HTR-8/SVneo (cell line): ENCODE results near the gene C5orf22.
"Not testable (repeated sequence)": the region's sequence is repeated elsewhere in the genome, so short reads cannot be mapped to it uniquely, and the experiment has no call there.

Experiments
- DNase-seq: peaks from one replicate; pipeline ENCODE4 v3.0.0; 2011; ENCODE audit warnings: low spot score, mixed read lengths; ENCODE audit not compliant: insufficient read length
- FAIRE-seq: peaks from 2 replicates; lab custom pipeline; 2011; peaks lifted over from hg19 to GRCh38; lab: Jason Lieb, UNC

The C5orf22 gene

DNA sequence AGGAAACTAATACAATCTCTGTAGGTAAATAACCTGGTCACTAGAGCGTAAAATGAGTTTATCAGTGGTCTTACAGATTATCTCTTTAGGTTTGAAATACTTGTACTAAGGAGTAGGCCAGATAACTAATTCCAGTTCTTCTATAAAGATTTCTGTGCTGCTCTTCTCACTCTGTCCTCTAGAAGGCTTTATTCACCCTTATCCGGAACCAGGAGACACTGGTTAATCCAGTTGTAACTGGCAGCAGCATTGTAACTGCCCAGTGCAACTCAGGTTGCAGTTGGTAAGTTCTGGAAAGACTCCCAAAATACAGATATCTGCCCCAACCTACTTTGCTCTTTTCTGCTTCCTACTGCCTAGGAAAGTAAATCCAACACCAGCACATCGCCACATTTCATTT, 19.8 kb downstream of the C5orf22 start:
- FAIRE-seq (no peak), DNase-seq (no peak)

GRCh38 chr5:31553863-31554262, 21.8 kb downstream of the C5orf22 start:
- no peak for DNase-seq
- FAIRE-seq = no peak

DNA sequence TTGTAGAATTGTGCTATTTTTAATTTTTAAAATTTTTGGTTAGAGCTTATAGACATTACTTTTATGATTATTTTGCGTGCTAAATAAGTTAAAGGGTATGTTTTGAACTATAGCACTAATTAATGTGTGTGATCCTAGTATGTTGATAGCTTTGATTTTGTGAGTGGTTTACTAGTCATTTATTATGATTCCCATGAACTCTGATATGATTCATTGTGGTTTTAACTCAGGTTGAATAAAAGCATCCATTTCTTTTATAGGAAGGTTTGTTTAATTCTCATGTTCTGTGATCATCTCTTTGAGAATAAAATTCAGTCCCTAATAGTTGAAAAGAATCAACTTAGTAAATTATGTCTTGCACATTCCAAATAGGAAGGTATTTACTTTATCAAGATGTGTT, 22.5 kb downstream of the C5orf22 start:
- DNase-seq = no peak
- no peak for FAIRE-seq

DNA sequence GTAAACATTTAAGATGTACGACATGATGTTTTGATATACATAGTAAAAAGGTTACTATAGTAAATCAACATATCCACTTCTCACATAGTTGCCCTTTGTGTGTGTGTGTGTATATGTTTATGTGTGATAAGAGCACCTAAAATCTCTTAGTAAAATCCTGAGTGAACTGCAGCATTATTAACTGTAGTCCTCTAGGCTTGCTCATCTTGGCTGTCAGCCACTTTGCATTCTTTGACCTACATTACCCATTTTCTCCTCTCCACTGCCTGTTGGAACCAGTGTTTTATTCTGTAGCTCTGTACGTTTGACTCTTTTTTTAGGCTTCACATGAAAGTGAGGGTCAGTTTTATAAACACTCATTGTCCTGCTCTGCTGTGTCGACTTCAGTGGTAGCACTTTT, 24.4 kb downstream of the C5orf22 start:
- DNase-seq = no peak
- no peak for FAIRE-seq

DNA sequence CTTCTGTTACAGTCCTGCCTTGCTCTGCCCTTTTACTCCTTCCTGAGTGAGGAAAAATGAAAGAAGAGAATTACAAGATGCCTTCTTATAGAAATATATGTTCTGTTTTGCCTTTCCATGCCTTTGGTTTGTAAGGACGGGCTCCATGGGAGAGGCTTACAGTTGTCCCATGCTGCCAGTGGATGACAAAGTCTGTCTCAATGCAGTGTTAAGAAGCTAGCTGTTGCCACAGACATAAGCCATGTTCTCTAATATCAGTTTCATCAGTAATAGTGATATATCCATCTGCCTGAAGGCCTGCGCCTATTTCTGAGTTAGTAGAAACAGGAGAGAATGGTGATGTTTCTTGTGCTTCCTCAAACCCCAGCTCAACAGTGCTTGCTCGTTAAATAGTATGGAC, 27.8 kb downstream of the C5orf22 start:
- no peak for FAIRE-seq
- no peak for DNase-seq

- no peak for DNase-seq
- FAIRE-seq = no peak
These were observed 29.8 kb downstream of the C5orf22 start for GRCh38 chr5:31561946-31562345.

GRCh38 chr5:31563216-31563615, 31.1 kb downstream of the C5orf22 start:
- no peak for FAIRE-seq
- no peak for DNase-seq

DNA sequence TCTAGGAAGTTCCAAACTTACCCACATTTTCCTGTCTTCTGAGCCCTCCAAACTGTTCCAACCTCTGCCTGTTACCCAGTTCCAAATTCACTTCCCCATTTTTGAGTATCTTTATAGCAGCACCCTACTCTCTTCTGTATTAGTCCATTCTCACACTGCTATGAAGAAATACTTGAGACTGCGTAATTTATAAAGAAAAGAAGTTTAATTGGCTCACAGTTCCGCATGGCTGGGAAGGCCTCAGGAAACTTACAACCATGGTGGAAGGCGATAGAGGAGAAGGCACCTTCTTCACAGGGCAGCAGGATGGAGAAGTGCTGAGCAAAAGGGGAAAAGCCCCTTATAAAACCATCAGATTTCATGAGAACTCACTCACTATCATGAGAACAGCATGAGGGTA, 34.3 kb downstream of the C5orf22 start:
- not testable (repeated sequence) for DNase-seq, FAIRE-seq

GRCh38 chr5:31568302-31568835, 36.3 kb downstream of the C5orf22 start:
- no peak for DNase-seq
- no peak for FAIRE-seq

DNA sequence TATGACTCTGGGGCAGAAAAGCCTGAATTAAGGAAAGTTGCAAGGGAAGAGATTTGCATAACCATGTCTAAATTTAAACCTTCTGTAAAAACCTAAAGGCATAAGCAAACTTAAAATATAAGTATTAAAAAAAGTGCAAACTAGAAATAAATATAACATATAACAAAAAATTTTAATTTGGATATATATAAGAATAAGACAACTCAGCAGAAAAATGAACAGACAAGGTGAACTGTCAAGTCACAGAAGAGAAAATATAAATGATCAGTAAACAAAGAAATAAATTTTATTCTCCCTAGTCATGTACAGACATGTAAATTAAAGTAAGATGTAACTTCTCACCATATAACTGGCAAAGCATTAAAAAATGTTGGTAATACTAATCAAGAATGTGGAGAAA, 37.0 kb downstream of the C5orf22 start:
- no peak for DNase-seq
- no peak for FAIRE-seq

GRCh38 chr5:31573494-31574142, 41.5 kb downstream of the C5orf22 start:
- peak; percentile 38 for FAIRE-seq

GRCh38 chr5:31574772-31575171, 42.7 kb downstream of the C5orf22 start:
- no peak for FAIRE-seq
- no peak for DNase-seq

More at GRCh38 chr5:31573494-31574142, 41.5 kb downstream of the C5orf22 start:
- no peak for DNase-seq

- DNase-seq (no peak), FAIRE-seq (no peak)
These were observed 45.3 kb downstream of the C5orf22 start for GRCh38 chr5:31577438-31577837.

DNA sequence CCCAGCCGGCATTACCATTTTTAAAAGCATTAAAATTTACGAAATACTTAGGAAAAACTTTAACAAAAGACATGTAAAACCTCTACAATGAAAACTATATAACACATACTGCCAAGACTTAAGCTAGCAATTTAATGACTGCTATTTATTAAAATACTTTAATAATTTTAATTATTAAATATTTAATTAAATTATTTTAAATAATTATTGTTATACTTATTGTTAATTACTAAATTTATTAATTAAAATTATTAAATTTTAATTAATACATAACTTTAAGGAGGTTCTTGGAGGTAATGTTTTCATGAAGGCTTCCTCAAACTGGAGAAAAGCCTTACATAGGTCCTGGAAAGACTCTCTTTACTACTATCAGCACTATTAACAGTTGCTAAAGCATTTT, 47.5 kb downstream of the C5orf22 start:
- no peak for FAIRE-seq

DNA sequence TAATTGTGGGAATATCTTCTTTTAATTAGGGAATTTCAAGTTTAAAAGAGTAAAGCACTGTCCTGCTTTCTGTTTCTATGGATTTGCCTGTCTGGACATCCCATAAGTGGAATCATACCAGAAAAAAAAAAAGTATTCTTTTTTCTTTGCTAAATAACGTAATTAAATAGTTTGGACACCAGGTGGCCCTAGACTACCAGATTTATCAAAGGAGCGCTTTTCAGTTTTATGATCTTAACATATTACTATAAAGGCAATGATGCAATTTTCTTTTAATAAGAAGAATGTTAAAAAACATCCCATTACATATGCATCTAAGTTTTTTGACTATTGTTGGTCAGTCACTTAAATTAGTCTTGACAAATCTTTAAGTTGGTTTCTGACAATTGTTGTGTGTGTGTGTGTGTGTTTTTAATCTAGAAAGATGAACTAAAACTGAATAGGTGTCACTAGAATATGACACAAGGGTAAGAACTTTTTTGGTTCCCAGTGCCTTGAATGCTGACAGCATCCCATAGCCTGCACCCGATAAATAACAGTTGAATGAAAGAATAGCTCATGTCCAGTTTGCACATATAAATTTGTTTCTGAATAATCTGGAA, 49.5 kb downstream of the C5orf22 start:
- DNase-seq = peak; percentile 33
- no peak for FAIRE-seq

More for the DNA sequence above, 47.5 kb downstream of the C5orf22 start:
- DNase-seq = no peak

- DNase-seq (no peak), FAIRE-seq (no peak)
These were observed 51.0 kb downstream of the C5orf22 start for GRCh38 chr5:31583129-31583528.

DNA sequence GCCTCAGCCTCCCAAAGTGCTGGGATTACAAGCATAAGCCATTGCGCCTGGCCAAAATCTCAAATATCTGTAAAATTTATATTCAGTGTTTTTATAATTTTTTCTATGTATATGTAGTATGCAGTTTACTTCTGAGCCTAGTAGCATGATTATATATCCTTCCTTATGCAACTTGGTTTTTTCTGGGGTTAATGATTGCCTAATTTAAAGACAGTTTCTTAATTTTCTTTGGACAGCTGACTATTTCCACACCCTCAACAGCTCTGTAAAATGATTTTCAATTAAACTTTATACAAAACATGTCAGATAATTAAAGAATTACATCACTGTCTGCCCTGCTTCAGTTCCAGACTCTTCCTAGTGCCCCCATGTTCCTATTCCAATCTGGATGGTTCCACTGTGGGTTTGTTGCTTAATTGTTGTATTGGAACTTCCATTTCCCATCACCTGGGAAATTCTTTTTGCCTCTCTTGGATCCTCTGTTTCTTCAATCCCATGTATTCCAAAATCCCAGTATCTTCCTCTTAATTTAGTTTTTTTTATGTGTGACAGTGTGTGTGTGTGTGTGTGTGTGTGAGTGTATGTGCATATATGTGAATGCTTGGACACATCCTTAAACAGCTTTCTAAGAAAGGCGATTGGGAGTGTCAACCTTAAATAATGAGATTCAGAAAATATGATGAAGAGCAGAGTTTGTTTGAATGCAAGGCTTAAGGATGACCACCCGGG, 53.2 kb downstream of the C5orf22 start:
- FAIRE-seq = no peak

GRCh38 chr5:31585895-31586270, 53.8 kb downstream of the C5orf22 start:
- peak; percentile 26 for FAIRE-seq
- no peak for DNase-seq

More for the DNA sequence above, 53.2 kb downstream of the C5orf22 start:
- DNase-seq = no peak

DNA sequence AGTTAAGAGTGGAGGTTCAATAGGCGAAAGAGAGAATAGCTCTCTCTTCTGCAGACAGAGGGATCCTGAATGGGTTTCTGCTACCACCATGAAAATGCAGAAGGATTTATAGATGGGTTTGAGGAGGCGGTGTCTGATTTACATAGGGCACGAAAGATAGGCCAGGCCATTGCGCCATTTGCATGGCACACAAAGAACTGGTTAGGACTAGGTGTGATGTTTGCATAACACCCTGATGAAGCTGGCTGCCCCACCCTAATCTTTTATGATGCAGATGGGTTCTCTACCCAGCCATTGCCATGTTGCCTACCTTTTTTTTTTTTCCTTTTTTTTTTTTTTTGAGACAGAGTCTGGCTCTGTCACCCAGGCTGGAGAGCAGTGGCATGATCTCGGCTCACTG, 55.4 kb downstream of the C5orf22 start:
- FAIRE-seq (no peak), DNase-seq (no peak)

DNA sequence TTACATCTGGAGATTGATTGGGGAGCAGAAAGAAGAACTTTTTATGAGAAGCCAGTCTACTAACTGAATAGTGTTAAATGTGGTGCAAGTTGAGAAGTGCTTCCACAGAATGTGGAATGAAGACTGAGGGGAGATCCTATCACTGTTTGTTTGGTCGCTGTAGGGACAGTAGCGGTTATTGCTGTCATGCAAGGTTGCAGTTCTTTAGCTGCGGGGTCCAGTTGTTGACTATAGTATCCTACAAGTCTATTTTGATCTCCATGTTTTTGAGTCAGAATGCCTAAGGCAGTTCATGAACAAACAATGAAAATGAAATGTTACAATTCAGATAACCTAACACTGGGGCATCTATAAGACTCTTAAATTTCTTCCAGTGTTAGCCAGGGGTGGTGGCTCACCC, 61.6 kb downstream of the C5orf22 start:
- DNase-seq = no peak
- FAIRE-seq = no peak

DNA sequence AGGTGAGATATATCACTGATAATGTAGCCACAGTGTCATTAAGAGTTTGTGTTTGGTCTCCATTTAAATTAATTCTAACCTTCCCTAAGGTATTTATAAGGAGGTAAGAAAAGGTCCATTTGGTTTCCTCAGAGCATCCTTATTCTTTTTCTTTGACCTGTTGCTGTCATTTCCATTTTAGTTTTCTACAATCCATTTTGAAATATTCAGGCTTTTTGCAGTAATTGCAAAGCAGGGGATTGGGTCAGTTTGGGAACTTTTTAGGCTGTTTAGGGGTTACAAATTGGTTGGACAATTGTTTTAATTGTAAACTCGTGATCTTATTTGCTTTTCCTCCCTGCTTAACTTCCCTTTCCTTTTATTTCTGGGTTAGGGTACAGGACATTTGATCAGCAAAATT, 64.3 kb downstream of the C5orf22 start:
- no peak for DNase-seq

More for the DNA sequence above, 64.3 kb downstream of the C5orf22 start:
- FAIRE-seq = no peak
